ENCODE data around the gene MLLT1.

MLLT1 gene

GRCh38 chr19:6233827-6234511 is 45.8 kb downstream of the MLLT1 start:
- no peak for DNase-seq

DNA sequence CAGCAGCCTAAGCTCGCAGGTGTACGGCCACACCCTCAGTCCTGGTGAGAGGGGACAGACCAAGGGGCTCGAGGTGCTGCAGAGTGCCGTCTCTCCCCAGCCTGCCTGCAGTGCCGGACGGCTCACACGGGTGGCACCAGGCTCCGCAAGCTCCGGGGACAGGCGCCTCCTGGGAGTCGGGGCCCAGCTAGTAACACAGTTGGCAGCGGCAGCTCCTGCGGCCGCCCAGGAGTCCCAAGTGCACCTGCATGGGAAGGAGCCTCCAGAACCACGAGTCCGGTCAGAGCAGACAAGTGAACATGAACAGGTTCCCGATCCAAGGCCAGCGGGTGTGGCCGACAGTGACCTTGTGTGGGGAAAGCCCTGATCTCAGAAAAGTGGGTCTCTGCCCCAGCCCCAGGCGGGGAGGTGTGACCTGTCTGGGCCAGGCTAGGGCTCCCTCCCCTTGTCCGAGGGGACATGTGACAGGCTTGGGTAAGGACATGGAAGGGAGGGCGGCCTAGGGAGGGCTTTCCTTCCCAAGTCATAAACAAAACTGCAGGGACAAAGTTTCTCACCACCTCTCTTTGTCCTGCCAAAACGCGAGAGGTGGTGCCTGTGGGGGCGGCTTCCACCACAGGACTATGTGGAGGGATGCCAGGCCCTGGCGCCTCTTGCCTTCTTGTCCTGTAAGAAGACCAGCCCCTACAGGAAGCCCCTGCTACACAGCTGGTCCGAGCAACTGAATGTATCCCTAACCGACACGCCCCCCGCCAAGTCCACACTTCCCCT is 46.5 kb downstream of the MLLT1 start:
- no peak for DNase-seq

DNA sequence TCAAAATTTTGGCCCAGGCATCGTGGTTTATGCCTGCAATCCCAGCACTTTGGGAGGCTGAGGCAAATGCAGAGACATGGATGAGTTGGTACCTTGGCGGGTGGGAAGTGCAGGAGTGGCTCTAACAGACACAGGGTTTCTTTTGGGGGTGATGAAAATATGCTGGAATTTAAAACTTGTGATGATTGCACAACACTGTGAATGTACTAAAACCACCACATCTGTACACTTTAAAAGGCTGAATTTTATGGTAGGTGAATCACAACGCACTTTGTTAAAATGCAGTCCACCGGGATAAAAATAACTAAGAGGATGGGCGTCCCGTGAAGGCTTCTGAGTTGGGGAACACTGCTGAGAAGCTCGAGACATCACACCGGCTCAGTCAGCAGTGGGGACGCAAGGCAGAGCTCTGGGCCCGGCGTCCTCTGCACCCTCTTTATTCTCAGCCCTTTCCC is 47.1 kb downstream of the MLLT1 start:
- DNase-seq: no peak

DNA sequence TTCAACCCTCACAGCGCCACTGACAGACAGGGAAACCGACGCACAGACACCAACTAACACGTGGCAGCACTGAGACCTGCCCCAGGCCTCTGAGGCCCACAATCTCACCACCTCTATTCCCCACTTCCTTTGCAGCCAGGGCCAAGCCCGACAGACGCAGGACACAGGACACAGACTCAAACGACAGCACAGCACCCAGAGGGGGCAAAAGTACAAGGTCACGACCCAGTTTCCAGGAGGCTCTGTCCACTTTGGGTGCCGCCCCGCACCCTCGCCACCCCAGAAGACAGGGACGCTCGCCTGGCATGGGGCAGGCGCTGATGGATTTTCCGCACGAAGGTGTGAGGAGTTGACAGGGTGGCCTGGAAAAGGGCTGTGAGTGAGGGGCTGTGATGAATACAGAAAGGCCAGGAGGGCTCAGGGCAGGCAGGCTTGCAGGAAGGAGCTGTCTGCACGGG is 48.8 kb downstream of the MLLT1 start:
- DNase-seq: no peak

- DNase-seq: no peak
These were observed 49.6 kb downstream of the MLLT1 start for GRCh38 chr19:6229951-6230712.

- DNase-seq: no peak
These were observed 50.4 kb downstream of the MLLT1 start for GRCh38 chr19:6229216-6229913.

- no peak for DNase-seq
These were observed 51.1 kb downstream of the MLLT1 start for GRCh38 chr19:6228551-6229215.

DNA sequence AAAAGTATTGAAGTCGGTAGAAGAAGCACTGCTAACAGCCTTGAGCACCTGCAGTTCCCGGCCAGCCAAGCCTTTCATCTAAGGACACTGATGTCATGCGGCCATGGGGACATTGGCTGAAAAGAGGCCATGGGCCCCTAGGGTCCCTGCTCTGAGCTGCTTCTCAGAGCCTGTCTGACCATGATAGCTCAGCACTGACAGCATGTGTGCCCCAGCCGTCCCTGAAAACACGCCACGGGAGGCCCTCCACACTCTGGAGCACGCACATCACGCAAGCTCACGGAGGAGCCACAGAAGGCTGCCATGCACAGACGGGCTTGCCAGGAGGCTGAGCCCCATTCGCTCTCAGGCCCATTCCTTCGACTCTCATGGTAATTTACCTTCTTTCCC is 51.8 kb downstream of the MLLT1 start:
- DNase-seq: no peak

DNA sequence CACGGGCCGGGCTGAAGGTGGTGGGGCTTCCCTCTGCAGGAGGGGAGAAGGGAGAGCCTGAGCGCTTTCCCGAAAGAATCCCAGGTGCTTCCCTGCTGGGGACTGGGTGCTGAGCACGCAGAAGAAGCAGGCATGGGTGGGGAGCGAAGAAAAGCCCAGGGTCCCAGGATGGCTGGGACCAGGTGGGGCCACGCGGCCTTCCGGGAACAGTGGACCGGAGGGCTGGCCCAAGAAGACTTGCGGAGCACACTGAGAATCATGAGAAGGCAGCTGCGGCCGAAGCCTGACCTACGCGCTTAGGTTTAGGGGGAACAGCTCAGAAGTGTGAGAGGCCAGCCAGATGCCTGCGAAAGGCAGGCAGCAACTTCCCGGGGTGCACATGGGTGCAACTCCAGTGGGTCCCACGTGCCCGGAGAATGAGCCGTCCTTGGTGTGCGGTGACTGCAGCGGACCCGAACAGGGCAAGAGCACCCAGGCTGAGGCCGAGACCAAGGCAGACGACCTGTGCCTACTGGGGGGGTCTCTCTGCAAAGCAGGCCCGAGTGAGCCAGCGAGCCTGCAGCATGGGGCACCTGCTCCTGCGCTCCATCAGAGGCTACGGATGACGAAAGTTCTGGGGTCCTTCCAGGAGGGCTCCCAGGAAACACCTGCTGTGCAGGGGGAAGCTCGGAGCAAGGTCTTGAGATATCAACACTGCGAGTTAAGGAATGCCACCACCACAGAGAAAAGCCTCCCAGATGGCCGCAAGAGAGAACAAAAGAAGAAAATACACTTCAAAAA is 52.4 kb downstream of the MLLT1 start:
- no peak for DNase-seq

DNA sequence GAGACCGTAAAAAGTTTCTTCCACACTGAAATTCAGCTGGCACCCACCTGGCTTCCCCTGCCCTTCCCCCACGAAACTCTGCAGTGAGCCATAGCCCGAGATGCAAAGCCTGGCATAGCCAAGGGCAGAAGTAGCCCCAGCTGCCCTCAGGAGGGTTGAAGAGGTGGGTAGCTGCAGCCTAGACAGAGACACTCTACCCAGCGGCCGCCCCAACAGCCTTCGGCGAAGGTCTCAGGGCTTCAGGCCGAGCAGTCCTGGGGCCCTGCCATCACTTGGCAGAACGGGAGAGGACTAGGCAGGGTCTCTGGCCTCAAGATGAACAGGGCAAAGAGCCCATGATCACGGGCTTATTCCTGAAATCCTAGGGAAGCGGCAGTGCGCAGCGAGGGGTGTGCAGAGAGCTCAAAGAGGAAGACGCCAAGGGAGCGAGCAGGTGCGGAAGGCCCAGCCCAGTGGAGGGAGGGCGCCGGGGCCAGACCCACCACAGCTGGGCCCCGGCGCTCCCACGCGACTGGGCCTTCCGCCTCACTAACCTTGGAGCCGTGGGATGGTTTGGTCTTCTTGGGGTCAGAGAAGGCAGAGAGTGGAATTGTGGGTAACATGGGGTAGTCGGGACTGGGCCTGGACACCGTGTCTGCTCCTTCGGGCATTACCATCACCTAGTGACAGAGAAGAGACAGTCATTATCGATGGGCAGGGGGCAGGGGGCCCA is 53.2 kb downstream of the MLLT1 start:
- no peak for DNase-seq

DNA sequence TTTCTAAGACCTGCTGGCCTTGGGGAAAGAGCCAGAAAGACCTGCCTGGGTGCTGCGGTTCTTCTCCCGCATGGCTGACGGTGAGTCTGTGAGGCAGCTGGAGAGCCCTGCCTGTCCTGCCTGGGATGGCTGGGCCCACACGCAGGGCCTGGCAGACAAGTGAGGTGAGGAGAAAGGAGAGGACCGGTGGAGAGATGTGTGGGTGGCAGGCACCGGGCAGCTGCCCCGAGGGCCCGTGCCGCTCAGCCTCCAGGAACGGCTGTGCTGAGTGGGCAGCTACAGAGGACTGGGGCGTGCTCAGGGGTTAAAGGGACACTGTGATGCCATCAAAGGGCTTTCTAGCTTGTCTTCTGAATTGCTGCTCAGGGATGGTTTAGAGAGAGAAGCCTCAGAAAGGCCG is 53.8 kb downstream of the MLLT1 start:
- DNase-seq: no peak

DNA sequence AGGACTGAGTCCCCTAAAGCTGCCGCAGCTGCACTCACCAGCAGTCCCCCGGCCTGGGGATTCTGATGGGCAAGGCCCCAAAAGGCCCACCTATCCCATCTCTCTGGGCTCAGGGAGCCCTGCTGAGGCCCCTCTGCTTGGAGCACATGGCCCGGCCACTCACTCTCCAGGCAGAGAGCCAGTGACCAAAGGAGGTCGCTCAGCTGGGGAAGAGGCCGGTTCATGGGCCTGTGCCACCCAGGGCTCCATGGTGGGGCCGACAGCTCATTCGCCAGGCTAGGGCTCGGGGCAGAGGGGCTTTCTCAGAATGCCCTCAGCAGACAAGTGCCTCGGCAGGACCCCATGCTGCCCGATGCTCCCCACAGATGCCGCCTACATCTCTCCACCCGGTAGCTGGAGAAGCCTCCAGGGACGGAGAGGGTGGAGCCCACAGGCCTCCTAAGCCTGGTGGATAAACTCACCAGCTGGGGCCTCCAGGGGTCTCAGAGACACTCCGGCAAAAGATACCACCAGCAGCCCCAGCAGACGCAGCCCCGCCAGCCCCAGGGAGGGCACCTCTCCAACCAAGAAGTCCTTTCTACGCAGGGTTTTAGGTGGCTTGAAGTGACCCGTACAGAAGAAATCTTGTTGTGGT is 54.4 kb downstream of the MLLT1 start:
- no peak for DNase-seq

- DNase-seq: no peak
These were observed 55.5 kb downstream of the MLLT1 start for GRCh38 chr19:6224308-6224675.

DNA sequence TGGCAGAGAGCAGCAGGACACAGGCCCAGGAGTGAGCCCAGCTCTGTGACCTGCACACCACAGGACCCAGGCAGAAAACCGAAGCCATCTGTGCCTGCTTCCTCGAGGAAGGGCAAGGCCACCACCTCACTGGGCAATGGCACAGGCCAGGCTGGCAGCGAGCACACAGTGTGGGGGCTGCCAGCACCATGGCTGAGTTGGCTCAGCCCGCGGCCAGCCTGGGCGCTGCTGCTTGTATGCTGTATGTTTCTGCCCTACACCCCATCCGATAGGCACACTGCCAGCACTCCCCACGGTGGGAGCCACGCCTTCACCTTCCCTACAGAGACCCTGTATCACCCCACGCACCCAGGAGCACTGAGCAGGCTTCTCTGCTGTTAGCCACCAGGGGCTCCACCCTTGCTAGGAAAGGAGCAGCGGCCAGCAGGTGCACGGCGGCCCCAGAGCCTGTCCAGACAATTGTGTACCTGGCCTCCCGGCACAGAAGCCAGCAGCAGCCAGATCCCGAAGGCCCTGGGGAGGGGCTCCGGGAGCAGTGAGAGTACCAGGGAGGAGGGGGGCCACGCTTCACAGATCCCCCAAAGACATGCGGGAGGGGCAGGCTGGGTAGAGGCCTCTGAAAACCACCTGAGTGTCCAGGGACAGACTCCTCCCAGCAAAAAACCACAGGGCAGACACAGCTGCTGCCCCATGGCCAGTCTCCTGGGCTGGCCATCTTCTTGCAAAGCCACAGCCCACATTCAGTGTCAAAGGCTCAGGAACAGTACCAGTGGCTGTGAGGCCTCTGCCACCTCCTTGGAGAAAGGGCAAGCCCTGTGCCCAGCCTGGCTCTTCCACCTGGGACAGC is 56.1 kb downstream of the MLLT1 start:
- no peak for DNase-seq

- no peak for DNase-seq
These were observed 56.9 kb downstream of the MLLT1 start for GRCh38 chr19:6222884-6223283.

DNA sequence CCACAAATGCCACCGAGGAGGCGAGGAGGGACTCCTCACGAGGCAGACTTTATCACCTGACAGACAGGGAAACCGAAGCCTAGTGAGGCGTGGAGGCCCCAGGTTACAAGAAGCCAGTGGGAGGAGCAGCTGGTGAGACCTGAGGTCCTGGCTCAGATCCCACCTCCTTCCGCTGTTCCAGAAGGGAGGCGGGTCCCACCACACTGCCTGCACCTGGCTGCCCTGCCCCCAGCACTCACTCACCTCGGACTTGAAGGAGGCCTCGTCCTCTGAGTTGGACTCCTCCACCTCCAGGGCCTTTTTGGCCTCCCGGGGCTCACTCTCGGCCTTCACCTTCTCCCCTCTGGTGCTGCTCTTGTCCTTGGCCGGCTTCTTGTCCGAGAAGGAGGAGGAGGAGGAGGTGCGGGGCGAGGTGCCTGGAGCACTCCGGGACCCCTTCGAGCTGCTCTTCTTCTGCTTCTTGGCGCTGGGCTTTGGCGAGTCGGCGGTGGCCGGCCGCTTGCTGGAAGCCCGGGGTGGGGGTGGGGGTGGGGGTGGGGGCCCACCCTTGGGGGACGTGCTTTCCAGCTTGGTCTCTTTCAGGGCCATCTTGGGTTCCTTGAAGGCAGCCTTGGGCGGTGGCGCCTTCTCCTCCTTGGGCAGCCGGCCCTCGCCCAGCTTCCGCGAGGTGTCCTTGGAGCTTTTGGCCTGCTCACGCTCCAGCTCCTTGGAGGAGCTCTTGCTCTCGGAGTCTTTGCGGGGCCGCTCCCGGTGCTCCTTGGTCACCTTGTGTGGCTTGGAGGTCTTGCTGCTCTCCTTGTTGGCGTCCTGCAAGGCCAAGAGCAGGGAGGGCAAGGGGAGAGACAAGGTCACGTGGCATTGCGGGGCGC is 57.7 kb downstream of the MLLT1 start:
- DNase-seq: no peak

DNA sequence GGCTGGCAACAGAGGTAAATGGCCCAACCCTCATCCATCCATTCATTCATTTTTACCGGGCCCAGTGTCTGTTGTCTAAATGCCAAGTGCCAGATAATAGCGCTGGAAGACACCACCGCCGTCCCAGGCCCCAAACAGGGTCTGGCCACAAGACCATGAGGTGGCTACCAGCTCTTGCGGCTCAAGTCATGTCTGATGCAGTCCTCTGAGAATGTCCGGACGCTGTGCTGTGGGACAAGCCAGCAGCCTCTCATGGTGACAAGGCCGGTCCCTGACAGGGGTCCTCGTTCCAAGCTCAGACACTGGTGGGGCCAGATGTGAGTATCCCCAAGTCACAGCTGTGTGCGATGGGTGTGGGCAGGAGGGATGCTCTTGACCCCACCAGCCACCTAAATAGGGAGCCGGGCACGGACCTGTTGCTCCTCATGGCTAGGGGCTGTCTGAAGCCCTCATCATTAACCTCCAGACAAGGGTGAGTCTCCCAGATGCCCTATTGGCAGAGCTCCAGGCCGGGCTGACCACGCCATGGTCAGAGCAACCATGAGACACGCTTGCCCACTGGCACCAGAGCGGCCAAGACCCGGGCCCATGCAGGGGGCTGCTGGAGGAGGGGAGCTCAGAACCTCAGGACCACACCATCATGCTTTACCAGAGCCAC is 58.4 kb downstream of the MLLT1 start:
- DNase-seq: no peak
